Smooth muscle cell (in vitro differentiated cells): ENCODE results near the gene BET1L. TPM values are rescaled to one million over a fixed set of nuclear protein-coding genes. Genes with fewer than 3 reads are reported as not detected.
A peak's percentile ranks its signal among the peaks of the same experiment; 100 is the strongest.

Experiments used
- DNase-seq: peaks from one replicate; lab custom pipeline; 2025; ENCODE audit not compliant: unreplicated experiment; lab: John Stamatoyannopoulos, UW
- H2AFZ ChIP-seq: fragments of 200-600 bp; sonication (generic); 2 replicates; pipeline ENCODE4 v1.6.0; 2016; ENCODE audit warnings: antibody characterized with exemption, low read depth, mild to moderate bottlenecking
- H3F3A ChIP-seq: fragments of 200-600 bp; sonication (generic); 2 replicates; pipeline ENCODE4 v1.6.0; 2017; ENCODE audit warnings: antibody characterized with exemption, low read depth
- H3K27ac ChIP-seq: fragments of 200-600 bp; sonication (generic); 2 replicates; pipeline ENCODE4 v1.5.1; 2016; ENCODE audit warnings: low read depth, mild to moderate bottlenecking
- H3K27me3 ChIP-seq: fragments of 200-600 bp; sonication (generic); 2 replicates; pipeline ENCODE4 v1.6.1; 2016; ENCODE audit warnings: low read depth, mild to moderate bottlenecking
- H3K36me3 ChIP-seq: fragments of 200-600 bp; sonication (generic); 2 replicates; pipeline ENCODE4 v1.5.1; 2016; ENCODE audit warnings: low read depth
- H3K4me1 ChIP-seq: fragments of 200-600 bp; sonication (generic); 2 replicates; pipeline ENCODE4 v1.5.1; 2016; ENCODE audit warnings: low read depth
- H3K4me2 ChIP-seq: fragments of 200-600 bp; sonication (generic); 2 replicates; pipeline ENCODE4 v1.6.0; 2016; ENCODE audit warnings: mild to moderate bottlenecking
- H3K4me3 ChIP-seq: fragments of 200-600 bp; sonication (generic); 2 replicates; pipeline ENCODE4 v1.5.1; 2016; ENCODE audit warnings: mild to moderate bottlenecking
- H3K79me2 ChIP-seq: fragments of 200-600 bp; sonication (generic); 2 replicates; pipeline ENCODE4 v1.6.0; 2016; ENCODE audit warnings: low read depth, mild to moderate bottlenecking
- H3K9ac ChIP-seq: fragments of 200-600 bp; sonication (generic); 2 replicates; pipeline ENCODE4 v1.6.0; 2016; ENCODE audit warnings: low read depth
- H3K9me3 ChIP-seq: fragments of 200-600 bp; sonication (generic); replicated peaks from 2 replicates; pipeline ENCODE4 v1.5.1; 2016; ENCODE audit warnings: low read depth
- H4K20me1 ChIP-seq: fragments of 200-600 bp; sonication (generic); 2 replicates; pipeline ENCODE4 v1.6.0; 2016; ENCODE audit warnings: low read depth
- WGBS: methylation state at CpG from one replicate; pipeline ENCODE4 v1.1.7; 2016; ENCODE audit warnings: low lambda C conversion rate; 5-methylcytosine and 5-hydroxymethylcytosine counted together
- polyA plus RNA-seq: library from polyadenylated mRNA; unstranded; fragments of >200 nt; fragmentation: Nextera tagmentation; extraction: Ambion mirVana; gene quantifications from 2 replicates; pipeline ENCODE4 v1.2.1, GENCODE V29; 2016
- total RNA-seq: library from RNA; depleted of rRNA; stranded (reverse); fragments of >200 nt; gene quantifications from 2 replicates; pipeline ENCODE4 v1.2.3, GENCODE V29; 2014
- TF ChIP-seq, protein P1 (sequence below): fragments of 200-600 bp; sonication (generic); IDR thresholded peaks from 2 replicates; pipeline ENCODE4 v1.5.1; 2017; ENCODE audit warnings: borderline replicate concordance, mild to moderate bottlenecking, antibody characterized with exemption; ENCODE audit not compliant: insufficient read depth, poor library complexity, severe bottlenecking

The BET1L gene
- total and polyA plus RNA-seq, 2 experiments from 2014 or later: 40.5 to 97.4 TPM

DNA sequence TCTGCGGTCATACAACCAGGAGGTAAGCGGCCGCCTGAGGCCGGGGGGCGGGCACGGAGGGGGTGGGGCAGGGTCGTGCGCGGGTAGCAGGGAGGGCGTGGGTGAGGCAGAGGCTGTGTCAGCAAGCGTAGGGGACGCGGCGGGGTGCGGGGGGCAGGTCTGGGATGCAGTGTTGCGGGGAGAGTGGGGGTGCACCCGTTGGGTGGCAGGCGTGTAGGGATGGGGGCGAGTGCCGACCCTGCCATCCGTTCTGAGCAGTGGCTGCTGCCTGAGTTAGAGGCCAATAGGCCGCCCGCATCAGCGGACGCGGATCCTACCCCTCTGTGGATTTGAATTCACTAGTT, 1.7 kb upstream of the BET1L start:
- WGBS: 2% methylated on average over 21 of the region's 26 CpGs
- Histone ChIP-seq H3K79me2 (peaks cover 67% of the 10 kb centered on the region), H3K36me3 (no peaks in the 10 kb centered on the region)

DNA sequence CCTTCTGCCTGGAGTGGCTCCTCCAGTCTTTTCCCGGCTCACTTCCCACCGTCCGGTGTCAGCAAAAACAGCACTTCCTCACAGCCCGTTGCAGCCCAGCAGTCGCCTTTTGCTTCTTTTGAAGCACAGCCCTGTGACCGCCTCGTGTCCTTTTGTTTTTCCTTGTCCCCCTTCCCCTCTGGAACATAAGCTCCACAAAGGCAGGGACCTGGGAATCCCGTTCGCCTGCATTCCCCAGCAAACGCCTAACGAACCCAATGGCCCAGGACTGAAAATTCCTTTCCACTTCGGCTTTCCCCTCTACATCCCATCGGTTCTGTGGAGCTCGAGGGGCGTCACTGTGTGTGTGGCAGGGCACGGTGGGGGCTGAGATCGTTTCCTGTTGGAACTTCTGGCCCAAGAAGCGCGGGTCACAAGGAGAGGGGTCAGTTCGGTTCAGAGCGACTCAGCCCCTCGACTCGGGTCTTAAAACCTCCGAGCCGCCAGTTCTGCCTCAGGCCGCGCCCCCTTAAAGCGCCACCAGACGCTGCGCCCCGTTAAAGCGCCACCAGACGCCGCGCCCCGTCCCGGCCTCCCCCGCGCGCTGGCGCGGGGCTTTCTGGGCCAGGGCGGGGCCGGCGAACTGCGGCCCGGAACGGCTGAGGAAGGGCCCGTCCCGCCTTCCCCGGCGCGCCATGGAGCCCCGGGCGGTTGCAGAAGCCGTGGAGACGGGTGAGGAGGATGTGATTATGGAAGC, 1.1 kb upstream of the BET1L start:
- Histone ChIP-seq H3K9me3 (no peaks in the 10 kb centered on the region), H3K27ac (peak overlapping the region; percentile 99), H3K4me1 (peaks cover 17% of the 10 kb centered on the region), H3K36me3 (no peaks in the 10 kb centered on the region), H3K79me2 (peaks cover 71% of the 10 kb centered on the region), H2AFZ (no peak overlapping the region), H3K4me3 (peak overlapping the region; percentile 94), H3K4me2 (peak overlapping the region; percentile 96), H3K9ac (peak overlapping the region; percentile 95), H3F3A (peaks cover 19% of the 10 kb centered on the region), H3K27me3 (no peaks in the 10 kb centered on the region), H4K20me1 (peaks cover 76% of the 10 kb centered on the region)
- under 1% methylated on average over 43 of the region's 57 CpGs for whole genome bisulfite sequencing
- TF ChIP-seq, protein P1, sequence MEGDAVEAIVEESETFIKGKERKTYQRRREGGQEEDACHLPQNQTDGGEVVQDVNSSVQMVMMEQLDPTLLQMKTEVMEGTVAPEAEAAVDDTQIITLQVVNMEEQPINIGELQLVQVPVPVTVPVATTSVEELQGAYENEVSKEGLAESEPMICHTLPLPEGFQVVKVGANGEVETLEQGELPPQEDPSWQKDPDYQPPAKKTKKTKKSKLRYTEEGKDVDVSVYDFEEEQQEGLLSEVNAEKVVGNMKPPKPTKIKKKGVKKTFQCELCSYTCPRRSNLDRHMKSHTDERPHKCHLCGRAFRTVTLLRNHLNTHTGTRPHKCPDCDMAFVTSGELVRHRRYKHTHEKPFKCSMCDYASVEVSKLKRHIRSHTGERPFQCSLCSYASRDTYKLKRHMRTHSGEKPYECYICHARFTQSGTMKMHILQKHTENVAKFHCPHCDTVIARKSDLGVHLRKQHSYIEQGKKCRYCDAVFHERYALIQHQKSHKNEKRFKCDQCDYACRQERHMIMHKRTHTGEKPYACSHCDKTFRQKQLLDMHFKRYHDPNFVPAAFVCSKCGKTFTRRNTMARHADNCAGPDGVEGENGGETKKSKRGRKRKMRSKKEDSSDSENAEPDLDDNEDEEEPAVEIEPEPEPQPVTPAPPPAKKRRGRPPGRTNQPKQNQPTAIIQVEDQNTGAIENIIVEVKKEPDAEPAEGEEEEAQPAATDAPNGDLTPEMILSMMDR: no peak
- DNase-seq: peak; percentile 45

More for the DNA sequence above, 1.7 kb upstream of the BET1L start:
- H3K9me3 ChIP-seq: no peaks in the 10 kb centered on the region
- peaks cover 72% of the 10 kb centered on the region for H4K20me1 ChIP-seq
- H3K27me3 ChIP-seq: no peaks in the 10 kb centered on the region
- peak overlapping the region; percentile 94 for H3K4me3 ChIP-seq
- H2AFZ ChIP-seq: no peak overlapping the region
- DNase-seq: no peak
- H3K4me2 ChIP-seq: peak overlapping the region; percentile 96
- TF ChIP-seq, protein P1: no peak
- peaks cover 17% of the 10 kb centered on the region for H3K4me1 ChIP-seq
- H3K27ac ChIP-seq: peak overlapping the region; percentile 99
- peak overlapping the region; percentile 95 for H3K9ac ChIP-seq
- peaks cover 21% of the 10 kb centered on the region for H3F3A ChIP-seq

DNA sequence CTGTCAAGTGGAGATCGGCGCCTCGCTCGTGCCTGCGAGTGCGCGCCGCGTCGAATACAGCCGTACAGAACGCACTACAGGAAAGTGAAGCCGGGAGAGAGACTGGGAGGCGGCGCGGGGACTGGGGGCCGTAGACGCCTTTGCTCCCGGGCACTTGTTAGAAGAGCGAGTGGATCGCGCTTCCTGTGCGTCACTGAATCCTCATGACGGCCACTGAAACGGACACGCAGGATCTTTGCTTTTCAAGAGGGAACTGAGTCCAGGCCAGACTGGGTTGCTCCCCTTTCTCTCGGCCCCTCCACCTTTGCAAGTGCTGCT, 623 bp upstream of the BET1L start:
- Histone ChIP-seq H3K79me2 (peaks cover 76% of the 10 kb centered on the region), H3K9me3 (no peaks in the 10 kb centered on the region), H3K4me2 (peak overlapping the region; percentile 96), H2AFZ (no peak overlapping the region), H3K4me1 (peaks cover 17% of the 10 kb centered on the region), H3K4me3 (peak overlapping the region; percentile 94), H3K27me3 (no peaks in the 10 kb centered on the region), H3K9ac (peak overlapping the region; percentile 95), H4K20me1 (peaks cover 76% of the 10 kb centered on the region), H3F3A (peaks cover 16% of the 10 kb centered on the region), H3K27ac (peak overlapping the region; percentile 99), H3K36me3 (no peaks in the 10 kb centered on the region)
- DNase-seq: no peak
- WGBS: 2% methylated on average over 27 of the region's 27 CpGs
- TF ChIP-seq, protein P1: no peak
